Measurements from ENCODE around the gene OSBPL5. TPM values are rescaled to one million over a fixed set of nuclear protein-coding genes. Genes with fewer than 3 reads are reported as not detected.

Gene OSBPL5, protein sequence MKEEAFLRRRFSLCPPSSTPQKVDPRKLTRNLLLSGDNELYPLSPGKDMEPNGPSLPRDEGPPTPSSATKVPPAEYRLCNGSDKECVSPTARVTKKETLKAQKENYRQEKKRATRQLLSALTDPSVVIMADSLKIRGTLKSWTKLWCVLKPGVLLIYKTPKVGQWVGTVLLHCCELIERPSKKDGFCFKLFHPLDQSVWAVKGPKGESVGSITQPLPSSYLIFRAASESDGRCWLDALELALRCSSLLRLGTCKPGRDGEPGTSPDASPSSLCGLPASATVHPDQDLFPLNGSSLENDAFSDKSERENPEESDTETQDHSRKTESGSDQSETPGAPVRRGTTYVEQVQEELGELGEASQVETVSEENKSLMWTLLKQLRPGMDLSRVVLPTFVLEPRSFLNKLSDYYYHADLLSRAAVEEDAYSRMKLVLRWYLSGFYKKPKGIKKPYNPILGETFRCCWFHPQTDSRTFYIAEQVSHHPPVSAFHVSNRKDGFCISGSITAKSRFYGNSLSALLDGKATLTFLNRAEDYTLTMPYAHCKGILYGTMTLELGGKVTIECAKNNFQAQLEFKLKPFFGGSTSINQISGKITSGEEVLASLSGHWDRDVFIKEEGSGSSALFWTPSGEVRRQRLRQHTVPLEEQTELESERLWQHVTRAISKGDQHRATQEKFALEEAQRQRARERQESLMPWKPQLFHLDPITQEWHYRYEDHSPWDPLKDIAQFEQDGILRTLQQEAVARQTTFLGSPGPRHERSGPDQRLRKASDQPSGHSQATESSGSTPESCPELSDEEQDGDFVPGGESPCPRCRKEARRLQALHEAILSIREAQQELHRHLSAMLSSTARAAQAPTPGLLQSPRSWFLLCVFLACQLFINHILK
- polyA plus RNA-seq (2012; ENCODE audit: insufficient read length, low read depth): 18.9 TPM

- TF ChIP-seq TAF1 (IDR thresholded peaks at IDR 0.05; ENCODE audit: borderline replicate concordance, insufficient read depth, low read length) (0 out of 2 replicates have a peak, but pooled peaks have one; percentile 51), SIN3A (IDR thresholded peaks at IDR 0.05; ENCODE audit: borderline replicate concordance, insufficient read depth, low read length) (no peak), POLR2AphosphoS5 (IDR thresholded peaks at IDR 0.05; ENCODE audit: low read depth, low read length) (peak; percentile 63; the same call in 1 of the 2 replicates), FOXP2 (optimal IDR thresholded peaks at IDR 0.05; ENCODE audit: borderline replicate concordance, extremely low read depth, extremely low read length, insufficient read depth) (peak; percentile 72)
- TF ChIP-seq, protein P1, sequence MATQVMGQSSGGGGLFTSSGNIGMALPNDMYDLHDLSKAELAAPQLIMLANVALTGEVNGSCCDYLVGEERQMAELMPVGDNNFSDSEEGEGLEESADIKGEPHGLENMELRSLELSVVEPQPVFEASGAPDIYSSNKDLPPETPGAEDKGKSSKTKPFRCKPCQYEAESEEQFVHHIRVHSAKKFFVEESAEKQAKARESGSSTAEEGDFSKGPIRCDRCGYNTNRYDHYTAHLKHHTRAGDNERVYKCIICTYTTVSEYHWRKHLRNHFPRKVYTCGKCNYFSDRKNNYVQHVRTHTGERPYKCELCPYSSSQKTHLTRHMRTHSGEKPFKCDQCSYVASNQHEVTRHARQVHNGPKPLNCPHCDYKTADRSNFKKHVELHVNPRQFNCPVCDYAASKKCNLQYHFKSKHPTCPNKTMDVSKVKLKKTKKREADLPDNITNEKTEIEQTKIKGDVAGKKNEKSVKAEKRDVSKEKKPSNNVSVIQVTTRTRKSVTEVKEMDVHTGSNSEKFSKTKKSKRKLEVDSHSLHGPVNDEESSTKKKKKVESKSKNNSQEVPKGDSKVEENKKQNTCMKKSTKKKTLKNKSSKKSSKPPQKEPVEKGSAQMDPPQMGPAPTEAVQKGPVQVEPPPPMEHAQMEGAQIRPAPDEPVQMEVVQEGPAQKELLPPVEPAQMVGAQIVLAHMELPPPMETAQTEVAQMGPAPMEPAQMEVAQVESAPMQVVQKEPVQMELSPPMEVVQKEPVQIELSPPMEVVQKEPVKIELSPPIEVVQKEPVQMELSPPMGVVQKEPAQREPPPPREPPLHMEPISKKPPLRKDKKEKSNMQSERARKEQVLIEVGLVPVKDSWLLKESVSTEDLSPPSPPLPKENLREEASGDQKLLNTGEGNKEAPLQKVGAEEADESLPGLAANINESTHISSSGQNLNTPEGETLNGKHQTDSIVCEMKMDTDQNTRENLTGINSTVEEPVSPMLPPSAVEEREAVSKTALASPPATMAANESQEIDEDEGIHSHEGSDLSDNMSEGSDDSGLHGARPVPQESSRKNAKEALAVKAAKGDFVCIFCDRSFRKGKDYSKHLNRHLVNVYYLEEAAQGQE (IDR thresholded peaks at IDR 0.05; ENCODE audit: insufficient read depth in 1 of 2, low read depth in 2 of 2, low read length in 2 of 2): no peak
These were observed at the start of gene OSBPL5 for GRCh38 chr11:3165152-3165705. TSS of gene OSBPL5 (minus strand) at chr11:3165310. CDS start at chr11:3129148, 36,162 bp downstream.

DNA sequence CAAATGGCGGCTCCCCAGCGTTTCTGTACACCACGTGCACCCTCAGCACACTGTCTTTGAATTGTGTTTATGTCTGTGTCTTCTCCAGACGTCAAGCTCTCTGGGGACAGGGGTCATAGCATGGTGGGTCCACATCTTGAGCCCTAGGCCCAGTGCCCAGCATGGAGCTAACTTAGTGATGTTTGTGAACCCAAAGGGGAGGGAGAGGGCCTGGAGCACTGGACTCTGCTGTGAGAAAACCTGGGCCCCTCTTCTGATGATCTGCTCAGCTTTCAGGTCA is 49.2 kb upstream of the OSBPL5 start:
- no peak for TF ChIP-seq SIN3A (IDR thresholded peaks at IDR 0.05; ENCODE audit: borderline replicate concordance, insufficient read depth, low read length)
- TF ChIP-seq, protein P1 (IDR thresholded peaks at IDR 0.05; ENCODE audit: insufficient read depth in 1 of 2, low read depth in 2 of 2, low read length in 2 of 2): no peak
- no peak for TF ChIP-seq TAF1 (IDR thresholded peaks at IDR 0.05; ENCODE audit: borderline replicate concordance, insufficient read depth, low read length)
- TF ChIP-seq FOXP2 (optimal IDR thresholded peaks at IDR 0.05; ENCODE audit: borderline replicate concordance, extremely low read depth, extremely low read length, insufficient read depth): no peak
- TF ChIP-seq POLR2AphosphoS5 (IDR thresholded peaks at IDR 0.05; ENCODE audit: low read depth, low read length): no peak

- TF ChIP-seq SIN3A (IDR thresholded peaks at IDR 0.05; ENCODE audit: borderline replicate concordance, insufficient read depth, low read length): no peak
These were observed 48.7 kb upstream of the OSBPL5 start for GRCh38 chr11:3213659-3214419.

GRCh38 chr11:3208272-3208671 is 43.2 kb upstream of the OSBPL5 start:
- TF ChIP-seq SIN3A (IDR thresholded peaks at IDR 0.05; ENCODE audit: borderline replicate concordance, insufficient read depth, low read length) (no peak), FOXP2 (optimal IDR thresholded peaks at IDR 0.05; ENCODE audit: borderline replicate concordance, extremely low read depth, extremely low read length, insufficient read depth) (no peak), TAF1 (IDR thresholded peaks at IDR 0.05; ENCODE audit: borderline replicate concordance, insufficient read depth, low read length) (no peak), POLR2AphosphoS5 (IDR thresholded peaks at IDR 0.05; ENCODE audit: low read depth, low read length) (no peak)
- TF ChIP-seq, protein P1 (IDR thresholded peaks at IDR 0.05; ENCODE audit: insufficient read depth in 1 of 2, low read depth in 2 of 2, low read length in 2 of 2): no peak

Data from PFSK-1 (cell line).